NB4 (cell line): ENCODE results near the gene ZFPM1.

Source experiments
- DNase-seq: peaks from one replicate; pipeline ENCODE4 v3.0.0; 2010; ENCODE audit warnings: low read depth
- H3K4me3 ChIP-seq: one replicate; pipeline ENCODE4 v1.5.1; 2011; ENCODE audit warnings: mild to moderate bottlenecking, low read depth, low read length, moderate library complexity
- CTCF ChIP-seq: IDR thresholded peaks from one replicate; pipeline ENCODE4 v1.5.1; 2012; ENCODE audit warnings: low read depth, low read length
- MAX ChIP-seq: IDR thresholded peaks from 2 replicates; pipeline ENCODE4 v1.6.1; 2011; ENCODE audit warnings: low read depth, low read length
- MYC ChIP-seq: IDR thresholded peaks from 2 replicates; pipeline ENCODE4 v1.6.1; 2011; ENCODE audit warnings: low read depth, low read length
- POLR2A ChIP-seq: IDR thresholded peaks from 2 replicates; pipeline ENCODE4 v1.6.1; 2011; ENCODE audit warnings: mild to moderate bottlenecking; ENCODE audit not compliant: insufficient read length; ENCODE audit errors: extremely low read depth

ZFPM1 gene

GRCh38 chr16:88437367-88437964 lies 15.6 kb upstream of the ZFPM1 start:
- DNase-seq: peak; percentile 75
- TF ChIP-seq MAX: peak; percentile 43; the same call in 1 of the 2 replicates
- peak; percentile 50 for TF ChIP-seq MYC
- no peak for TF ChIP-seq POLR2A
- peak; percentile 87 for TF ChIP-seq CTCF
- H3K4me3 ChIP-seq: no peak overlapping the region

DNA sequence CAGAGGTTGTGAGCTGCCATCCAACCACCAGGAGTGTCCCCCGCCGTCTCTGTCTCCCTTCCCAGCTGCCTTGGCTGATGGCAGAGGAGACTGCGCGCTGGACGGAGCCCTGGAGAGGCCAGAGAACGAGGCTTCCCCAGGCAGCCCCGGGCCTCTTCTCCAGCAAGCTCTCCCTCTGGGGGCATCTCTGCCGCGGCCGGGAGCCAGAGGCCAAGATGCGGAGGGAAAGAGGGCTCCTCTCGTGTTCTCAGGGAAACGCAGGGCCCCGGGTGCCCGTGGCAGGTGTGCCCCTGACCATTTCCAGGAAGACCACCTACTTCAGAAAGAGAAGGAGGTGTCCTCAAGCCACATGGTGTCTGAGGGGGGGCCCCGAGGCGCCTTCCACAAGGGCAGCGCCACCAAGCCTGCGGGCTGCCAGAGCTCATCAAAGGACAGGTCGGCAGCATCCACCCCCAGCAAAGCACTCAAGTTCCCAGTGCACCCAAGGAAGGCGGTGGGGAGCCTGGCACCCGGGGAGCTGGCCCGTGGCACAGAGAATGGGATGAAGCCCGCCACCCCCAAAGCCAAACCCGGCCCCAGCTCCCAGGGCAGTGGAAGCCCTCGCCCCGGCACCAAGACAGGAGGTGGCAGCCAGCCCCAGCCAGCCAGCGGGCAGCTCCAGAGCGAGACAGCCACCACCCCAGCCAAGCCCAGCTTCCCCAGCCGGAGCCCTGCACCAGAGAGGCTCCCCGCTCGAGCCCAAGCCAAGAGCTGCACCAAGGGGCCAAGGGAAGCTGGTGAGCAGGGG lies 14.8 kb upstream of the ZFPM1 start:
- no peak for DNase-seq
- no peak overlapping the region for H3K4me3 ChIP-seq
- TF ChIP-seq POLR2A (no peak), MYC (no peak), CTCF (no peak), MAX (no peak)

GRCh38 chr16:88439016-88439415 lies 14.1 kb upstream of the ZFPM1 start:
- no peak overlapping the region for H3K4me3 ChIP-seq
- TF ChIP-seq CTCF (no peak), POLR2A (no peak), MAX (no peak), MYC (no peak)
- DNase-seq: no peak

GRCh38 chr16:88439706-88440105 lies 13.4 kb upstream of the ZFPM1 start:
- no peak overlapping the region for H3K4me3 ChIP-seq
- no peak for TF ChIP-seq MAX
- no peak for TF ChIP-seq CTCF
- no peak for TF ChIP-seq POLR2A
- no peak for TF ChIP-seq MYC
- DNase-seq: no peak

GRCh38 chr16:88440111-88440510 lies 13.0 kb upstream of the ZFPM1 start:
- H3K4me3 ChIP-seq: no peak overlapping the region
- TF ChIP-seq CTCF: no peak
- no peak for TF ChIP-seq POLR2A
- TF ChIP-seq MAX: no peak
- TF ChIP-seq MYC: no peak
- no peak for DNase-seq
